GM21619 (cell line): Measurements from ENCODE around the gene CENPN.
A peak's percentile ranks its signal among the peaks of the same experiment; 100 is the strongest.

Experiments
- ATAC-seq: cut with Tn5 transposase; IDR thresholded peaks from one replicate; pipeline ENCODE4 v1.9.1; 2021; ENCODE audit not compliant: unreplicated experiment

CENPN gene

GRCh38 chr16:80991792-80992430 lies 15.1 kb upstream of the CENPN start:
- no peak for ATAC-seq

GRCh38 chr16:80992676-80993293 lies 14.2 kb upstream of the CENPN start:
- ATAC-seq: no peak

- ATAC-seq: no peak
Measured at GRCh38 chr16:80993307-80993706, 13.7 kb upstream of the CENPN start.

- no peak for ATAC-seq
Measured at GRCh38 chr16:80993834-80994233, 13.2 kb upstream of the CENPN start.

- ATAC-seq: no peak
Measured at GRCh38 chr16:80994451-80994850, 12.6 kb upstream of the CENPN start.

- no peak for ATAC-seq
Measured at GRCh38 chr16:80996688-80997138, 10.3 kb upstream of the CENPN start.

GRCh38 chr16:80997139-80997798 lies 9.7 kb upstream of the CENPN start:
- peak; percentile 63 for ATAC-seq

GRCh38 chr16:80997964-80998620 lies 8.9 kb upstream of the CENPN start:
- ATAC-seq: no peak

GRCh38 chr16:81000873-81001272 lies 6.1 kb upstream of the CENPN start:
- no peak for ATAC-seq

GRCh38 chr16:81001330-81001729 lies 5.7 kb upstream of the CENPN start:
- no peak for ATAC-seq

- ATAC-seq: no peak
Measured at GRCh38 chr16:81003064-81003463, 4.0 kb upstream of the CENPN start.

GRCh38 chr16:81003610-81004460 lies 3.2 kb upstream of the CENPN start:
- no peak for ATAC-seq

GRCh38 chr16:81004646-81005353 lies 2.2 kb upstream of the CENPN start:
- no peak for ATAC-seq

- no peak for ATAC-seq
Measured at GRCh38 chr16:81005610-81006161, 1.3 kb upstream of the CENPN start.

- ATAC-seq: peak; percentile 21
Measured at GRCh38 chr16:81006211-81006812, 702 bp upstream of the CENPN start.

GRCh38 chr16:81008505-81008789 lies 1.4 kb downstream of the CENPN start:
- ATAC-seq: no peak

GRCh38 chr16:81012974-81013373 lies 6.0 kb downstream of the CENPN start:
- ATAC-seq: no peak

- ATAC-seq: no peak
Measured at GRCh38 chr16:81014672-81015071, 7.7 kb downstream of the CENPN start.

- ATAC-seq: no peak
Measured at GRCh38 chr16:81018496-81018895, 11.5 kb downstream of the CENPN start.

GRCh38 chr16:81026429-81026828 lies 19.4 kb downstream of the CENPN start:
- ATAC-seq: no peak
